HG02678 (cell line): ENCODE measurements around the gene AGAP3.

Source experiments
- ATAC-seq: cut with Tn5 transposase; IDR thresholded peaks from one replicate; pipeline ENCODE4 v1.9.1; 2021; ENCODE audit warnings: mild to moderate bottlenecking, moderate library complexity; ENCODE audit not compliant: unreplicated experiment

The AGAP3 gene

DNA sequence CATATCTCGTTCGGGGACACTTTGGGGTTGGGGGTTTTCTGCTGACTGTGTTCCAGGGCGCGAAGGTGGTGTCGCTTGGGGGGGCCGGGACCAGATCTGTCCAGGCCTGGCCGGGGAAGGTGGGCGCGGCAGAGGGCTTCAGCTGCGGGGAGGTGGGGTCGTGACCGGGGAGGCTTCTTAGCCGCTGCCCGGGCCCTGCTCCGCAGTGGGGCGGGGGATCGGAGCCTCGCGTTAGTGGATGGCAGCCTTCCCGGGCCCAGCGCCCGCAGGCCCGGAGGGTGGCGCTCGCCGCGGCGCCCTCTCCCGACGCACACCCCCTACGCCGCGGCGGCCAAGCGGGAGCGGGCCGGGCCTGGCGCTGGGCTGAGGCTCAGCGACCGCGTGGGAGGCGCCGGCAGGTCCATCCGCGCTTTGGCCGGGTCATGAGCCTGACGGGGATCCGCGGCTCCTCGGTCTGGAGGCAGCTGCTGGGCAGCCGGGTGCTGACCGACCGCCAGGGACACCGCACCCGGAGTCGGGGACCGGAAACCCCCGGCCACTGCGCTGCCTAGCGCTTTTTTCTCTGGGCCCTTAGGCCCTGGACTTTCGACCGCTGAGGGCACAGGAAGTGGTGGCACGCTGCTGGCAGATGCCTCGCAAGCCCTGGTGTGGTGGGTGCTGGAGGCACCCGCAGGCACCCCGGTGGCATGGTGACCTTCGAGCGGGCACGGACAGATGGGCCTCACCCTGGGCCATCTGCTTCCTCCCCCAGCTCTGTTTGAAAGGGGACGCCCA is 1.2 kb downstream of the AGAP3 start:
- ATAC-seq: peak; percentile 23

DNA sequence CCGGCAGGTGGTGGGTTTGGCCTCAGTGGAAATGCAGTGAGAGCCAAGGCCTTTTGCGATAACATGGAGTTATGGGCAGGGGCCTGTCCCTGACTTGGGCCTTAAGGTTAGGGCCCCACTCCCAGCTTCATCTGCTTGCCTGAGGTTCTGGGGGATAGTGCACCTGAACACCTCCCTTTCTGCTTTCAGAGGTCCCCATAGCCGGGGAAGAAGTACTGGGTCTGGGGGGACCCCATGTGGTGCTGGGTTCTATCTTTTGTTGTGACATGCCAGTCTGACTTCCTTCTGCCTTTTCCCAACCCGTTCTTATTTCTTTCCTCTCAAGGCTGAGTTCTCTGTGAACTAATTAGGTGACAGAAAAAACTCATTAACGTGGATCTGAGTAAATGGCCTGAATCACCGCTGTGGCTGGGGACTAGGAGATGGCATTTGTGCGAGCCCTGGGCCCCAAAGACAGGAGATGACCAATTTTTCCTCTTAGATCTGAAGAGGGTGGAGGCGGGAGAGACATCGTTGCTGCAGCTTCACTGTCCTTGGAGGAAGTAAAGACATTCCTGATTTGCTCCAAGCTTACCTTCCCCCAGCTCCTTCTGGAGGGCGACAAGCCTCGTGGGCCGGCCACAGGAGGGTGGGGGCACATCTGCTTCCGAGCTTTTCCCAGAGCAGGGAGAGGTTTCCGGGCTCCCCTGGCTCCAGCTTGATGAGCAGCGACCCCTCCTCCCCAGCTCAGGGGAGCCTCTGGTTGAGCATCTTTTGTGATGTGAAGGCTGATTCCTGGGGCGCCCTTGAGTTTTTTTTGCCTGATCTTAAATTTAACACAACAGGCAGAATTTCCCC is 2.0 kb downstream of the AGAP3 start:
- ATAC-seq: no peak

DNA sequence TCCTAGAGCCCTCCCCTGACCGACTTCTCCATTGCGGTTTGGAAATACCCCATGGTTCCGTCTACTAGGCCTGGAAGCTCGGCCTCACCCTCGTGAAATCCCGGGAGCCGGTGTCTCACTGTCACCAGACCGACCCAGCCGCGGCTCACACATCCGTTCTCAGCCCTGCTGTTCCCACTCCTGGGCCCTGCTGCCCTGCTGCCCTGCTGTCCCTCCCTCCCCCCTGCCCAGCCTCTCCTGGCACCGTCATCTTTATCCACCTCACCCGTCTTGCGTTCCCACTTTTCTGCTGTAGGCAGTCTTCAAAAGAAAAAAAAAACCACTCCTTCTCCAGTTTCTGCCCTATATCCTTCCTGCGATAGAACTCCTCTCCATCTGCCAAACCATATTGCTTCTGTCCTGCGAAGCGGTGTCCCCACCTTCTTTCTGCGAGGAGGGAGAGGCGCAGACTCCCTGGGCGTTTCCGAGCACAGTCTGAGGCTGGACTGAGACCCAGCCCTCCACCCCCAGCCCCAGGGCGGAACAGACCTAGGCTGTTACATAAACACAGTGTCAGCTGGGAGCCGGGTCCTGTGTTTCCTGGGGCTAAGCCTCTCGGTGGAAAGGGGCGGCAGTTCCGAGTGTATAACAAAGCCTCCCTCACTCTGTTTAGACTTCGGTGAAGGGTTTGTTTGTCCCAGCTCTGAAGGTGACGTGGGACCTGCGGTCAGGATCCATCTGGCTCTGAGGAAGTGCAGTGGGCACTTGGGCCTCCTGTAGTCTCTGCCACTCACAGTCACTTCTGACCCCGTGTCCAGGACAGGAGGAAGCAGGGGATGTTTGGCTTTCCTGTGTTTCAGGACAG is 2.8 kb downstream of the AGAP3 start:
- no peak for ATAC-seq

DNA sequence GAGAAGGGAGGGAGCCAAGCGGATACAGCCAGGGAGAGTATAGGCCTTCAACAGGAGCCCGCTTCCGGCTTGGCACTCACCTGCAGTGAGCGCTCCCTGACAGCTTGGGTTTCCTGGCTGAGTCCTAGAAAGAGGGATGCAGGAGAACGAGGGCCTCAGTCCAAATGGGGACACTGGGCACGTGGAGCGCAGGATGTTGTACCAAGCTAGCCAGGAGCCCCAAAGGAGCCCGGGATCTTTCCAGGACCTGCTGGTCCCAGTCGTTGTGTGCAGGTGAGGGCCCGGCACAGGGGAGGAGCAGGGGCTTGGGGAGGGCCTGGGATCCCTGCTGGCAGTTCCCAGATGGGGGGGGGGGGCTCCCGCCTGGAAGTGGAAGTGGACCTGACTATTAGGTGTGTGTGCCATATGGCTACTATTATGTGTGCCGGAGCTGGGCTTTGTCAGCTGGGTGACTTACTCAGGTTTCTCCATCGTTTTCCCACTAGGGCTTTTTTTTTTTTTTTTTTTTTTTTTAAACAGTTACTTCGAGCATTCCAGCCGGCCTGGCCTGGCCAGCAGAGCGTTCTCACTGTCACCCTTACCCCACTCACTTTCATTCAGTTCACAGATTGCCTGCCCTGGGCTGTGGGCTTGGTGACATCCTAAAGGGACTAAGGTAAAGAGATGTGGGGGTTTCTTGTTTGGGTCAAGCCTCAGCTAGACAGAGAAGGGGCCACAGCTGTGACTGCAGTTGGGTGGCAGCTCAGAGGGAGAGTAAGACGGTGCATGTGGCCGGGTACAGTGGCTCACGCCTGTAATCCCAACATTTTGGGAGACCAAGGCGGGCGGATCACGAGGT is 3.8 kb downstream of the AGAP3 start:
- no peak for ATAC-seq

DNA sequence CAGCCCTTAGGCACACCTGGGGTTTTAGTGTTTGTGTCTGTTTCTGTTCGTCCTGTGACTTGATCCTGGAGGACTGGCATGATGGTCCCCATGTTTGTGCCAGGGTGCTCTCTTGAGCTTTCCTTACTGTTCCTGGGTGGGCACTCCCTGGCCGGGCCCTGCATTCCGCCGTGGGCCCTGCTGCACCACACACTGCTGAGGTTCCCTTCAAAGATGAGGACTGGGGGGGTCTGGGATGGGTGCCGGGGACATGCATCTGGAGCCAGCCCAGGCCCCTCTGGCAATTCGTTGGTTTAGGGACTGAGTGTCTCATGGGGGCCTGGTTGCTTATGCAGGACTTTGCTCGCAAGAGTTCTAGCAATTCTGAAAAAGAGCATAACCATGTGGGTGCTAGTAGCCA is 4.7 kb downstream of the AGAP3 start:
- no peak for ATAC-seq

DNA sequence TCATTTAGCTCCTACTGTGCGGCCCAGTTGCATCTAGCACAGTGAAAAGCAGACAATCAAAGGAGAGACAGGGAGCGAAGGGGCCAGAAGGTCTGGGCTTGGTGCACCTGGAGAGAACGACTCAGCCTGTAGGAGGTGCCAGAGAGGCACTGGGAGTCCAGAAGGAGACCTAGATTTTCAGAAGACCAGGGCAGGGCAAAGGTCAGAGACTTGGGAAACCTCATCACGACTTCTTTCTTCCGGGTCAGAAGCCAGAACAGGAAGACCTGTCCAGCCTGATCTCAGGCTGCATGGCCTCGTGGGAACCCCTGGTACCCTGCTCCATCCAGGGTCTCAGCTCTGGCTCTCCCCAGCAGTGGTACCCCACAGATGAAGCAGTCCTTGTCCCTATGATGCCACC is 5.2 kb downstream of the AGAP3 start:
- no peak for ATAC-seq

DNA sequence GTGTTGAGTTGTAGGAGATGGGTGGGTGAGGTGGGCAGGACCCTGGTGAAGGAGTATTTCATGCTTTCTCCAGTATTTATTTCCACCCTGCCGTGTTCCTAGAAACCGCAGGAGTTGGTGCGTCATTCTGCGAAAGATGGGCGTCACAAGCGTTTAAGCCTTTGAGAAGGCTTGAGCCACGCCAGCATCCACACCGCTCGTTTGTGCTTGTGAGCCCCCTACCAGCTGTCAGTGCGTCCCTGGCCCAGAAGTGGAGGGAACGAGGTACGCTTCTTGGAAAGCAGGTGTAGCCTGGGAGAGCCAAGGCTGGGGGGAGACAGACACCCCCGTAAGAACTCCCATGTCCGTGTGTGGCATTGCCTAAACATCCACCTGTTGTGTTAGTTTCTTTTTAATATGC is 5.7 kb downstream of the AGAP3 start:
- no peak for ATAC-seq

DNA sequence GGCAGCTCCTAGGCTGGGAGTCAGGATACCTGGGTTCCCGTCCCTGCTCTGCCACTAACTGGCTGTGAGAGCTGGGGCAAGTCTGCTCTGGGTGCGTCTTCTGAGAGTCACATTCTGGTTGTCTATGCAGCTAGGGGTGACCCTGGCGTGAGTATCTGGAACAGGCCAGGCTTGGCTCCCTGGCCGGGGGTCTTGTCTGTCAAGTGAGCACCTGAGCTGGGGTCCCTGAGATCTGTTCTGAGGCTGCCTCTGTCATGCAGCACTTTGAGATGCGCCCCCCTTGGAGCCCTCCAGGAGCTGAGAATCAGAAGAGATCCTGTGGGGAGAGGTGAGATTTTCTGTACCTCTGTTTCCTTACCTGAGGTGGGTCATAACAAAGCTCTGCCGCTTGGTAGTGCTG is 7.5 kb downstream of the AGAP3 start:
- no peak for ATAC-seq

DNA sequence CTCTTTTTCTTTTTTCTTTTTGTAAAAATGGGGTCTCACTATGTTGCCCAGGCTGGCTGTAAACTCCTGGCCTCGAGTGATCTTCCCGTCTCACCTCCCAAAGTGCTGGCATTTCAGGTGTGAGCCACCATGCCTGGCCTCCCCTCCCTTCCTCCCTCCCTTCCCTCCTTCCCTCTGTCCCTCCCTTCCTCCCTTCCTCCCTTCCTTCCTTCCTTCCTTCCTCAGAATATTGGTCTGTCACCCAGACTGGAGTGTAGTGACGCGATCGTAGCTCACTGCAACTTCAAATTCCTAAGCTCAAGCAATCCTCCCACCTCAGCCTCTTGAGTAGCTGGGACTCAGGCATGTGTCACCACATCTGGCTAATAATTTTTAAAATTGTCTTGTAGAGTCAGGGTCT is 8.4 kb downstream of the AGAP3 start:
- ATAC-seq: no peak

DNA sequence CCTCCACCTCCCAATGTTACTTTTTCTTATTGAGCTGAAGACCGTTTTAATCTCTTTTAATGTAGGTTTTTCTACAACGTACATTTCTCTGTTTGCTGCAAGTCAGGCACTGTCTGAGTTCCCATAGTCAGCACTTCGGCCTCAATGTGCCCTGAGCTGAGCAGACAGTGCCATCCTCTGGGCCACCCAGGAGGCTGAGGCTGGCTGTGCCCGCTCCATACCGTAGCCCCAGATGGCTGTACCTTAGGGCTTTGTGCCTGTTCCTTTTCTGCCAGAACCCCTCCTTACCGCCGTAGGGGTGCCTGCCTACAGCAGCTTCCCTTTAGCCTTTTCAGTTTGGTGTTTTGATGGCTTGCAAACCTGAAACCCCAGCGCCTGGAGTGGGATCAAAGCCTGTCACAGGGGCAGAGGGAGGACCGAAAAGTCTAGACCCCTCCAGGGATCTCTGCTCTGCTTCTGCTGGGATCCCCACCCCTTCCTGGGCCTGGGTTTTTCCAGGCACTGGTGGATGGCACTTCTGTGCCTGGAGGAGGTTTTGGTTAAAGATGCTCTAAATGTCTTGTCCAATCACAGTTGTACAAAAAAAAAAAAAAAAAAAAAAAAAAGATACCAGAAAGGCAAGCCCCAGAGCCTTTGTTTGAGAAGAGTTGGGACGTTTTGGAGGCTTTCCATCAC is 9.0 kb downstream of the AGAP3 start:
- ATAC-seq: no peak

DNA sequence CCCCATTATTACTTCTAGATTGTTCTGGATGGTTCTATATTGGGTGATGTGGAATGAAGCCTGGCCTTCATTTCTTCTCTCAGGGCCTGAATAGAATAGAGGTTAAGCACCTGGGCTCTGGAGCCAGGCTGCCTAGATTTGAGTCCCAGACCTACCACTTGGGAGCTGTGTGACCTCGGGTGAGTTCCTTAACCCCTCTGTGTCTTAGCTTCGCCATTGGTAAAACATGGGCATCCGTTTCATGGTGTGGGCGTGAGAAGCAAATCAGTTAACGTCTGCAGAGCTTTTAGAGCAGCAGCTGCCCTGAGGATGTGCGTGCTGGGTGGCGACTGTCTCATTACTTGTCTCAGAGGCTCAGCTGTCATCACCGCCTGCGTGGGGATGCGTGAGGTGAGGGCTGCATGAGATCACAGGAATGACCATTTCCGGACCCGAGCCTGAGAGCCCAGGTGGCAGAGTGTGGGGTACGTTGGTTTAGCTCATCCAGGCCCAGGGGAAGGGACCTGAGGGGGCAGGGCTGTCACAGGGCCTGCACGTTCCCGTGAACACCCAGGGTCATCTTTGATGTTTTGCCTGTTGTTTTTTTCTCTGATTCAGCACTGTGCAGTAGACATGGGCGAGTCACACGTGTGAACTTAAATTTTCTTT is 9.7 kb downstream of the AGAP3 start:
- ATAC-seq: no peak

DNA sequence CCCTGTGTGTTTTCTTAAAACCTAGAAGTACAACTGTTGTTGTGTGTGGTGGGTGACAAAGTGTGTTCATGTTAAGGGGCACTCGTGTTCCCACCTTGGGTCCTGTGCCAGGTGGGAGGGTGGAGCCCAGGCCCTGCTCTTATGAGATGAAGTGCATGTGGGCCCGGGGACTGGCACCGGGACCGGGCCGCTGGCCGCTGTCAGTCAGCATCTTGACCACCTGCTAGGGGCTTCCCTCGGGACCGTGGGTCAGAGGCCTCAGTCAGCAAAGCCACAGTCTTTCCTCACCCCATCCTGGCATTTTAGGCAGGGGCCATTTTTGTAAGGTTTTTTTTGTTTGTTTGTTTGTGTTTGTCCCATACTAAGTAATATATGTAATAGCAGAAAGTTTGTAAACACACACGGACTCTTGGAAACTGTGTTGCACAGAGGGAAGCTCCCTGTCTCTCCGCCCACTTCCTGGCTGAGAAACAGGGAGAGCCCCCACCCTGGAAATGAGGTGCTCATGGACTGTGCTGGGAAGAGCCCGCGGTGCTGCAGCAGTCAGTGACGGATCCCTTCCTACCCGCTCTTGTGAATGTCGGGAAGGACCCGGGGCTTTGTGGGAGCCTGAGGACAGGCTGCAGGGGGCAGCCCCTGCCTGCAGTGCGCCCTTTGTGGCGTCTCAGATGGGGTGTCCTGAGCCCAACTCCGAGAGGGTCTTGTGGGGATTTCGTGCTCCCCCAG is 13.4 kb downstream of the AGAP3 start:
- no peak for ATAC-seq

DNA sequence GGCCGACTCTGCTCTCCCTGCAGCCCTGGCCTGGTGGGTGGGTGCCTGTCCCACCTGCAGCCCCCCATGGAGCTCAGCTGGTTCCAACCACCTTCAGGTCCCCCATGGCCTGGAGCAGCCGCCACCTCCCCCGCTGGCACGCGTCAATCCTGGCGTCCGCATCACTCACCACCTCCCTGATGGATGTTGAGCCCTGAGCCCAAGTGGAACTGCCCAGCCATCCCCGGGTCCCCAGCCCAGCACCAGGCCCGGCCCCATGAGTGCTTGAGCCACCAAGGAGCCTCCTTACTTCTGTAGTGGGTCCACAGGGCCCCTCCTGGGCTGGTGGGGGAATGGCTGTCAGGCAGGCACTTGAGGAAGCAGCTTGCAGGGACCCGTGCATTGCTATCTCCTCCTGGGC is 14.6 kb downstream of the AGAP3 start:
- no peak for ATAC-seq

DNA sequence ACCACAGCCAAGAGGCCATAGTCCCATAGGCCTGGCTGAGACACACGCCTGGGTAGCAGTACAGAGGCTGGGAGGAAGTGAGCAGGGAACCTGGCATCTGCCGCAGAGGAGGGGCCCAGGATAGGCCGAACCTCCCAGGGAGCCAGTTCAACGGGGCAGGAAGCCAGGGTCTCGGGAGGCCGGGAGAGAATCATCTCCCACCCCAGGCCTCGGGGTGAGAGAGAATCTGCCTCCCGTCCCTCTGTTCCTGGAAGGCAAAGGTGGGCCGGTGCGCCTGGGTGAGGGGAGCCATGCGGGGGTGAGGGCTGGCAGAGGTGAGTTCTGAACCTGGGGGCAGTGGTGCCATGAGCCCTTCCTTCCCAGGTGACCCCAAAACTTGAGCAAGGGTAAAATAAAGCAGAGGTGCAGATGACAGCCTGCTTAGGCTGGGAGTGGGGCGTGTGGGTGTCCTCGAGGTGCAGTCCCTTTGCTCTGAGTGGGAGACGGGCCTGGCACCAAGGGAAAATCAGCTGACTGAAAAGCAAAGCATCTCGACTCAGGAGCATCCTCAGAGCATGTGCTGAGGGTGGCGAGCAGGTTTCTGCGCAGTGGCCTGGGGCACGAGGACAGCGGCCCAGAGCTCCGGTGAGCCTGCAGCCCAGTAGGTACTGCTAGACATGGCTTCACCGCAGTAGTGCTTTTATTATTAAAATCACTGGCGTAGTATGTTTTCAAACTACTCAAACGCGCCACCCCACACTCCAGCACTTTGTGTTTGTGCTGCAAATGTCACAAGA is 15.5 kb downstream of the AGAP3 start:
- ATAC-seq: no peak

DNA sequence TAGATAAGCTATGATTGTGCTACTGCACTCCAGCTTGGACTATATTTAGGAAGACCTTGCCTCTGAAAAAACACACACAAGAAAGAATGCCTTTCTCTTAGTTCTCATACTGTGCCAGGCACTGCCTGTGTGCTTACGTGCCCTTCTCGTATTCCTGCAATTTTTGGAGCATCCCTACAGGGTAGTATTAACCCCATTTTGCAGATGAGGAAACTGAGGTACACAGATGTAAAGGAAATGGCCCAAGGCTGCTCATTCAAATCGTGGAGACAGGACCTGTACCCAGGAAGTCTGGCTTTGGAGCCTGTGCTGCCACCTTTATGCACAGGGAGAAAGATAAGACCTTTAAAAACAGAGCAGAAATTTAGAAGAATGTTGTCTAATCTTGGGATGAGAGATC is 16.7 kb downstream of the AGAP3 start:
- ATAC-seq: no peak

DNA sequence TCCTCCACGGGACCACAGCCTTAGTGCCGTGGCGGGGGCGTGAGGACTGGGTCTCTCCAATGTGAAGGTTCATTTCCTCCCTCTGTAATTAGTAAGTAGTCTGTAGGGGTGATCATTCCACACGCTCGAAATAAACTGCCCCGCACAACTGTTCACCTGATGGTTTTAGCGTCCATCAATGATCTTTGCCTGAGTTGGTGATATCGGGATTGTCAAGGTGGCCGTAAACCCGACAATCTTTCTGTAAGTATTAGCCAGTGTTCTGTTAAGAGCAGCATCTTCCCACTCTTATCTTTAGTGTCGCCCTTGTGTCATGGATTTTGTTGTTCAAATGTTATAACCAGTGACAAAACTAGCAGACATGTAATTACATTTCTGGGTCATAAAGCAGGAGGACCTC is 17.7 kb downstream of the AGAP3 start:
- ATAC-seq: no peak

DNA sequence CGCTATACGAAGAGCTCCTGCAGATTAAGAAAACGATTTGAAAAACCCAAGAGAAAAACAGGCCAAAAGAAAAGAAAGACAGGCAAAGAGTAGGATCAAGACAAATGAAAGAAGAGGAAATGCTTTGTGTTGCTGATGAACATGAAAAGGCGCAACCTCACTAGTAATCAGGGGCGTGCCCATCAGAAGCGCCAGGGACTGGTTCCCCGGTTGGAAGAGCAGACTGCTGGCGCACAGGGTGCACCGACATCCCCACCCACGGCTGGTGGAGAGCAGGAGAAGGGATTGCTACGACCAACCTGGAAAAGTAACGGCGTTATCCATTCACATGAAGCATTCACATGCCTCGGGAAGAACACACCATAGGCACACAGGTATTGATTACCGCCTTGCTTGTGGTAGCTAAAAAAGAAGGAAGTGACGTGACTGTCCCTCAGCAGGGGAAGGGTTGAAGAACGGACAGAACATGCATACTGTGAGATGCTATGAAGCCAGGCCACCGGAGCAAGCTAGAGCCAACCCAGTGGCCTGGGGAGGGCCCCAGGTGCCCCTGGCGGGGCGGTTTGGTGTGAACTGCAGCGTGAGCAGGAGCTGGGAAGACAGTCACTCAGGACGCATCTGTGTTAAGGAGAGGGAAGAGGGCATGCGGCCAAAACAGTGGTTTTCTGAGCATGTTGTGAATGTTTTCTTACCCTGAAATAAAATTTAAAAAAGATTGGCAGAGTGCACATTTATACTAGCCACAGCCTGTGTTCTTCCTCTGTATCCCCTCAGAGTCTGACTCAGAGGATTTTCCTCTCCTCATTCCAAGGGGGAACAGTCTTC is 18.3 kb downstream of the AGAP3 start:
- no peak for ATAC-seq
